ENCODE data around the gene PGAP3.

The PGAP3 gene

GRCh38 chr17:39669897-39670735 lies 17.7 kb downstream of the PGAP3 start:
- no peak for DNase-seq

DNA sequence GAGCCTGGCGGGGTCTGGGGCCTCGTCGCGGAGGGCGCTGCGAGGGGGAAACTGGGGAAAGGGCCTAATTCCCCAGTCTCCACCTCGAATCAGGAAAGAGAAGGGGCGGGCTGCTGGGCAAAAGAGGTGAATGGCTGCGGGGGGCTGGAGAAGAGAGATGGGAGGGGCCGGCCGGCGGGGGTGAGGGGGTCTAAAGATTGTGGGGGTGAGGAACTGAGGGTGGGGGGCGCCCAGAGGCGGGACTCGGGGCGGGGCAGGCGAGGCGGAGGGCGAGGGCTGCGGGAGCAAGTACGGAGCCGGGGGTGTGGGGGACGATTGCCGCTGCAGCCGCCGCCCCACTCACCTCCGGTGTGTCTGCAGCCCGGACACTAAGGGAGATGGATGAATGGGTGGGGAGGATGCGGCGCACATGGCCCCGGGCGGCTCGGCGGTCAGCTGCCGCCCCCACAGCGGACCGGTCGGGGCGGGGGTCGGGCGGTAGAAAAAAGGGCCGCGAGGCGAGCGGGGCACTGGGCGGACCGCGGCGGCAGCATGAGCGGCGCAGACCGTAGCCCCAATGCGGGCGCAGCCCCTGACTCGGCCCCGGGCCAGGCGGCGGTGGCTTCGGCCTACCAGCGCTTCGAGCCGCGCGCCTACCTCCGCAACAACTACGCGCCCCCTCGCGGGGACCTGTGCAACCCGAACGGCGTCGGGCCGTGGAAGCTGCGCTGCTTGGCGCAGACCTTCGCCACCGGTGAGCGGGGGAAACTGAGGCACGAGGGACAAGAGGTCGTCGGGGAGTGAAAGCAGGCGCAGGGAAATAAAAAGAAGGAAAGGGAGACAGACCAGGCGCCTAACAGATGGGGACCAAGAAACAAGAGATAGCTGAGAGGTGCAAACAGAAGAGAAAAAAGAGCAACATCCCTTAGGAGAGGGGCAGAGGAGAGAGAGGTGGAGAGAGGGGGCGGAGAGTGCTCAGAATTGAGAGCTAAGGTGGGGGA lies 19.6 kb downstream of the PGAP3 start, which contains the start of gene PNMT:
PNMT (plus strand) TSS at position 509 of the 980 bp plus-strand sequence; CDS start at position 532, 23 bp downstream.
- DNase-seq, result peak; percentile 64 to 65

- no peak for DNase-seq
These were observed 20.5 kb downstream of the PGAP3 start for GRCh38 chr17:39667262-39667944.

- DNase-seq, result no peak
These were observed 21.1 kb downstream of the PGAP3 start for GRCh38 chr17:39666601-39667261.

- no peak for DNase-seq
These were observed 21.6 kb downstream of the PGAP3 start for GRCh38 chr17:39666231-39666600.

DNA sequence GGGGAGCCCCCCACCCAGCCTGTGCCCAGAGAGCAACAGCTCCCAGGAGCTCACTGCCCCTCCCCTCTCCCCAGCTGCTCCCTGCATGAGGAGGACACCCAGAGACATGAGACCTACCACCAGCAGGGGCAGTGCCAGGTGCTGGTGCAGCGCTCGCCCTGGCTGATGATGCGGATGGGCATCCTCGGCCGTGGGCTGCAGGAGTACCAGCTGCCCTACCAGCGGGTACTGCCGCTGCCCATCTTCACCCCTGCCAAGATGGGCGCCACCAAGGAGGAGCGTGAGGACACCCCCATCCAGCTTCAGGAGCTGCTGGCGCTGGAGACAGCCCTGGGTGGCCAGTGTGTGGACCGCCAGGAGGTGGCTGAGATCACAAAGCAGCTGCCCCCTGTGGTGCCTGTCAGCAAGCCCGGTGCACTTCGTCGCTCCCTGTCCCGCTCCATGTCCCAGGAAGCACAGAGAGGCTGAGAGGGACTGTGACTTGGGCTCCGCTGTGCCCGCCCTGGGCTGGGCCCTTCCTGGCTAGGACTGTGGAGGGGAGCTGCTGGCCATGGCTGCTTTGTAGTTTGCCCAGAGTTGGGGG lies 22.1 kb downstream of the PGAP3 start:
- no peak for DNase-seq

GRCh38 chr17:39664581-39665561 lies 23.0 kb downstream of the PGAP3 start, which contains the start of gene TCAP:
TSS of gene TCAP (plus strand) at chr17:39665349. CDS start at chr17:39665360, 11 bp downstream.
- no peak for DNase-seq

DNA sequence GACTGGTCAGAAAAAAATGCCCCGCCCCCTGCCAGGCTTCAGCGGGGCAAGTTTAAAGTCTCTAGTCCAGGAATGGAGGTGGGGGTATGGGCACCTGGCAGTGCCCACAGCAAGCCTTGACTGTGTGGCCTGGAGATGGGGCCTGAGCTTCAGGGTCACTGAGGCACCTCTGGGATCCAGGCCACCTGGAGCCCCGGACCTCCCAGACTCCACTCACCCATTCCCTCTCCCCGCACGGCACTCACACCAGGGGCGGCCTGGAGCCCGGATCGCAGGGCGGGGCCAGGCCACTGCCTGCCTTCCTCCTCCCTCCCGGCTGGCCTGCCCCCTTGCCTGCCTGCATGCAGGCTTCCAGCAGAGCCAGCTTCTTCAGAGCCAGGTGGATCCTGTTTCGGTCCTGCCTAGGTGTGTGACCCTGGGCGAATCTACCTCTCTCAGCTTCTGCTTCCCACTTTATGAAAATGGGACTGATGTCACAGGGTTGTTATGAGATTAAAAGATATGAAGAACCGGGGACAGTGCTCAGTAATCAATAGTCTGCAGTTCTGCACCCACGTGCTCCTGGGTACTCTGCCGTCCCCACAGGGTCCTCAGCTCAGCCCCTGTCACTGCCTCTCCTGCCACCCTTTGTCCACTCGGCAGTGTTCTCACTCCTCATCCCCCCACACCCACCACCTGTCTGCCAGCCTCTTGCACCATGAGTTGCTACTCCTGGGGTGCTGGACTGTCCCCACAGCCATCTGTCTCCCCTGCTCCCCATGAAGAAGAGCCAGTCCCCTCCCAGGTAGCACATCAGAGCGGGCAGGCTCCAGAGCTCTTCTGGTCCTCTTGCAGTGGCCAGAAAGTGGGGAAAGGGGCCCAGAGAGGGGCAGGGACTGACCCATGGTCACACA lies 23.9 kb downstream of the PGAP3 start:
- no peak for DNase-seq

- no peak for DNase-seq
These were observed 24.5 kb downstream of the PGAP3 start for GRCh38 chr17:39663340-39663687.

GRCh38 chr17:39662551-39663339 lies 25.1 kb downstream of the PGAP3 start:
- no peak for DNase-seq

DNA sequence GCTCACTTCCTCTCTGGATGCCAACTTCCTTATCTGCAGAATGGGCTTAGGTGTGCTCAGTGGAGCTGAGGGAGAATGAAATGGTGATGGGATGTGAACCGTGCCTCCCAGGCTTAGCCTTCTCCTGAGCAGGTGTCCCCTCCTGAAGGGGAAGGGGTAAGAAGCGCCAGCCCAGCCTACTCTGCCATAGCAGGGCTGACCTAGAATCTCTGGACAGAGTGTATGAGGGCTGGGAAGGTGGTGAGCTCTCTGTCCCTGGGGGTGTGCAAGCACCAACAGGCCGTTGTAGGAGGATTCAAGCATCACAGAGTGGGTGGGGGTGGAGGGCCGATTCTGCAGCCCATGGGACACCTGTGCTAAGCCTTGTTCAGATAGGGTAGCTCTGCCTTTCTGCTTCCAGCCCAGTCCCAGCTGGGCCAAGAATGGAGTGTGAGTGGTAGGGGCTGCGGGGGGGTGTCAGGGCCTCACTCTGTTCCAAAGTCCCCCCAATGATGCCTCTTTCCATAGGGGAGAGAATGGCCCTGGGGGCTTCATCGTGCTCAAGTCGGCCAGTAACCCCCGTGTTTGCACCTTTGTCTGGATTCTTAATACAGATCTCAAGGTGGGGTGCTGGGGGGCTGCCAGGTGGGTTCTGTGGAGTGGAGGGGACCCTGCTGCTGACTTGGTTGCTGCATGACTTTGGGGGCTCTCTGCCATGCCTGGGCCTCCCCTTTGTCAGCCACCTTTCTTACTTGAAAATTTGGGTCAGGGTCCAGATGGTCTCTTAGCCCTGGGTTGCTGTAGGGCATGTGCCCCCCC lies 25.9 kb downstream of the PGAP3 start:
- no peak for DNase-seq

DNA sequence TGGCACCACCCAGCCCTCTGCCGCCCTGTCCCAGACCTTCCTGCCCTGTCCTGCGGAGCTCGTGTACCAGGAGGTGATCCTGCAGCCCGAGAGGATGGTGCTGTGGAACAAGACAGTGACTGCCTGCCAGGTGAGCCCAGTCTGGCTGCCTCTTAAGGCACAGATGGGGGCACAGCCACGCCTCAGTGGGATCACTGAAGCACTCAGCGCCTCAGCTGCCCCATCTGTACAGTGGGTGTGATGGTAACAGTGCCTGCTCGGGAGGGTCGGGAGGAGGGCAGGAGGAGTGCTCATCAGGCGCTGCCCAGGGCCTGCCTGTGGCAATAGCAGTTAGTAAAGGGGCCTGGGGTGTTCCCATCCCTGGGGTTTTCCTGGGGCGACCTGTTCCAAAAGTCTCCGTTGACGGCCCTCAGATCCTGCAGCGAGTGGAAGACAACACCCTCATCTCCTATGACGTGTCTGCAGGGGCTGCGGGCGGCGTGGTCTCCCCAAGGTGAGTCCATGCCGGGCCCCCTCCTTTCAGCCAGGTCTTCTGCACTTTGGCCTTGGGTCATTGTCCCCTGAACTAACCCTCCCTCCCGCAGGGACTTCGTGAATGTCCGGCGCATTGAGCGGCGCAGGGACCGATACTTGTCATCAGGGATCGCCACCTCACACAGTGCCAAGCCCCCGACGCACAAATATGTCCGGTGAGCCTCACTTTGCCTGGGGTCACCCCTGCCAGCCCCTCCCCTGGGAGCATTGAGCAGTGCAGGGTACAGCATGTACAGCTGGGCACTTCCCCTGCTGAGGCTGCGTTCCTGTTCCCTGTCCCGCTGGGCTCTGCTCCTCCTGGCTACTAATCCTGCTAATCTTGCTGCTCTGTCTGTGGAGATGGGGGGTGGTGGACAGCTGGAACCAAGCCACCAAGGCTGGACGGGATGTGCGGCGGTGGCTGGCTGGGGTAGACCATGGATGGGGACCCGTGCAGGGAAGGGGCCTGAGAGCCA lies 27.2 kb downstream of the PGAP3 start:
- DNase-seq, result no peak

DNA sequence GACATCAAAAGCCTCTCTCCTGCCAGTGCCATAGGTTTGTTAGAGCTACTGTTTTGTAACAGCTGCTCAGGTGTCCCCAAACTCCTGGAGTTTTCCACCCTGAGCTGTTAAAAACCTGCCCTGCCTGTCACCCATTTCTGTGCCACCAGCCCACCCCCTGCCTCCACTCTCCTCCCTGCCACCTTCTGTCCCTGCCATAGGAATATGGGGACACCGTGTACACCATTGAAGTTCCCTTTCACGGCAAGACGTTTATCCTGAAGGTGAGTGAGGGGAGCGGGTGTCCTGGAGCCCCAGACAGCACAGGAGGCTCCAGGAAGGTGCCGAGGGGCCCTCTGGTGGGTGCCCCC lies 27.9 kb downstream of the PGAP3 start:
- DNase-seq, result no peak

DNA sequence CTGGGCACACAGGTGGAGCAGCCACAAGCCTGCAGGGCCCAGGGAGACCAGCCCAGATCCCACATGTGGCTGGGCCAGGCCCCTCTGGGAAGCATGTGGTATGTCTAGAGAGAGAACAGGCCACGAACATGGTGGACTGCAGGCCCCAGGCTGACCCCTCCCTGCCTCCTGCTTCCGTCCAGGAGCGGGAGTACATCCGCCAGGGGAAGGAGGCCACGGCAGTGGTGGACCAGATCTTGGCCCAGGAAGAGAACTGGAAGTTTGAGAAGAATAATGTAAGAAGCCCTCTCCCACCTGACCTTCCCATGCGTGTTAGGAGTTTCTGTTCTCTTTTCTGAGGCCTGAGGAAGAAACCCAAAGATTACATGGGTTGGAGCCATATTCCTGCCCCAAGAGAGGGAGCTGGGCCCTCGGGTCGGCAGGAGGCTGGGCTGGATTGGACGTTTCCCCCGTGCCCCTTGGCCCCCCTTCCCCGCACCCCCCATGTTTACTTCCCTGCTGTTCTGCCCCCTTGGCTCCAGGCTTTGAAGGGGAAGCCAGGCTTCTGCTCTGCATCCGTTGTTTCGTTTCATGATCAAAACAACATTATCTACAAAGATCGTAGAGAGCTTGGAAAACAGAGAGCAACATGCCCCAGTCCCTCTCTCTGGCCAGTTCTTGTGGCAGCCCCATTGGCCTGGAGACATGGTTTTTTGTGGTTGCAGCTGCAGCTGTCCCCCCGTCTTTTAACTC lies 28.4 kb downstream of the PGAP3 start:
- DNase-seq, result no peak

- DNase-seq, result no peak
These were observed 29.1 kb downstream of the PGAP3 start for GRCh38 chr17:39658760-39659159.

GRCh38 chr17:39658346-39658745 lies 29.5 kb downstream of the PGAP3 start:
- DNase-seq, result no peak

Data from CD4-positive, alpha-beta T cell treated with Interleukin-4 for 1 hour (primary cell).